H1 (cell line): ENCODE results near the gene PCDHGB5. TPM values are rescaled to one million over a fixed set of nuclear protein-coding genes. Genes with fewer than 3 reads are reported as not detected.

Experiments used
- CTCF ChIA-PET: fragments of 300-600 bp; sonication (Branson Sonifier 250); formaldehyde crosslinking; loops from one replicate; lab custom pipeline; 2021; ENCODE audit not compliant: partially characterized antibody; lab: Charles Lee
- POLR2A ChIA-PET: fragments of 300-600 bp; sonication (Branson Sonifier 250); formaldehyde crosslinking; loops from one replicate; lab custom pipeline; 2021; ENCODE audit warnings: inconsistent platforms; ENCODE audit not compliant: partially characterized antibody; lab: Charles Lee
- DNase-seq, 2 experiments: peaks; one replicate each; pipeline versions ENCODE4 v3.0.0 to v3.0.0-alpha.2; 2010 to 2022; ENCODE audit warnings: low spot score in 2 of 2, low read depth in 1 of 2, mixed read lengths in 1 of 2
- FAIRE-seq: peaks from 2 replicates; lab custom pipeline; 2011; peaks lifted over from hg19 to GRCh38; lab: Jason Lieb, UNC
- H2AFZ ChIP-seq: 2 replicates; pipeline ENCODE4 v1.8.1; 2012; ENCODE audit warnings: low read length, inconsistent platforms
- H2AK5ac ChIP-seq: 2 replicates; pipeline ENCODE4 v1.6.1; 2013; ENCODE audit warnings: low read depth, low read length
- H2BK120ac ChIP-seq: replicated peaks from 2 replicates; pipeline ENCODE3; 2013; ENCODE audit warnings: low read depth, low read length, inconsistent platforms
- H2BK12ac ChIP-seq: 2 replicates; pipeline ENCODE4 v1.6.1; 2013; ENCODE audit warnings: low read depth, low read length
- H2BK15ac ChIP-seq: 2 replicates; pipeline ENCODE4 v1.6.1; 2013; ENCODE audit warnings: low read length
- H2BK20ac ChIP-seq: 2 replicates; pipeline ENCODE4 v1.6.1; 2013; ENCODE audit warnings: low read length
- H2BK5ac ChIP-seq: 2 replicates; pipeline ENCODE4 v1.6.1; 2013; ENCODE audit warnings: low read depth, low read length
- H3K14ac ChIP-seq: 2 replicates; pipeline ENCODE4 v1.6.1; 2013; ENCODE audit warnings: inconsistent platforms; ENCODE audit not compliant: insufficient read length
- H3K18ac ChIP-seq: 2 replicates; pipeline ENCODE4 v1.6.1; 2013; ENCODE audit warnings: low read length; ENCODE audit errors: extremely low read depth
- H3K23ac ChIP-seq: 2 replicates; pipeline ENCODE4 v1.6.1; 2013; ENCODE audit warnings: inconsistent platforms; ENCODE audit not compliant: insufficient read length
- H3K23me2 ChIP-seq: 2 replicates; pipeline ENCODE4 v1.6.1; 2013; ENCODE audit warnings: low read depth, low read length
- H3K27ac ChIP-seq: 2 replicates; pipeline ENCODE4 v1.6.1; 2011; ENCODE audit warnings: low read depth, low read length, inconsistent platforms
- H3K27me3 ChIP-seq, 4 experiments: replicated peaks in 1 of 4; 1 replicate in 1 of 4; 2 replicates in 3 of 4; pipeline versions ENCODE4 v1.6.1 to v1.8.1; 2011 to 2013; ENCODE audit warnings: low read length in 3 of 4, mild to moderate bottlenecking in 3 of 4, inconsistent platforms in 2 of 4, mixed read lengths in 2 of 4, moderate library complexity in 1 of 4; ENCODE audit not compliant: control insufficient read depth in 3 of 4, insufficient read depth in 3 of 4; ENCODE audit errors: extremely low read depth in 1 of 4
- H3K36me3 ChIP-seq, 4 experiments: 2 replicates each; pipeline versions ENCODE4 v1.6.1 to v1.8.1; 2011 to 2013; ENCODE audit warnings: mild to moderate bottlenecking in 4 of 4, low read length in 3 of 4, moderate library complexity in 2 of 4, control low read depth in 1 of 4, inconsistent platforms in 1 of 4; ENCODE audit not compliant: insufficient read depth in 4 of 4, control insufficient read depth in 2 of 4
- H3K4ac ChIP-seq: replicated peaks from 2 replicates; pipeline ENCODE3; 2013; ENCODE audit warnings: low read length, low read depth, mixed read lengths, inconsistent platforms; ENCODE audit not compliant: insufficient read length
- H3K4me1 ChIP-seq, 4 experiments: replicated peaks in 1 of 4; 1 replicate in 1 of 4; 2 replicates in 3 of 4; pipeline versions ENCODE4 v1.6.1 to v1.8.1; 2011 to 2013; ENCODE audit warnings: low read length in 3 of 4, inconsistent platforms in 2 of 4, mixed read lengths in 1 of 4; ENCODE audit not compliant: insufficient read depth in 4 of 4, control insufficient read depth in 3 of 4
- H3K4me2 ChIP-seq, 2 experiments: 2 replicates each; pipeline versions ENCODE4 v1.6.1 to v1.8.1; 2011 to 2013; ENCODE audit warnings: low read depth in 2 of 2, low read length in 2 of 2, control low read depth in 1 of 2, inconsistent platforms in 1 of 2, mild to moderate bottlenecking in 1 of 2; ENCODE audit not compliant: insufficient read depth in 1 of 2
- H3K4me3 ChIP-seq, 4 experiments: fragments of 200-600, 300-600 bp in 1 of 4; sonication (generic), shearing (Covaris generic), sonication (Bioruptor Twin) in 1 of 4; 2 replicates each; pipeline versions ENCODE4 v1.5.1 to v1.8.1; 2011 to 2016; ENCODE audit warnings: low read length in 4 of 4, low read depth in 3 of 4, control low read depth in 2 of 4, inconsistent platforms in 2 of 4, mild to moderate bottlenecking in 2 of 4, mixed read lengths in 1 of 4, moderate library complexity in 1 of 4; ENCODE audit not compliant: insufficient read depth in 2 of 4; ENCODE audit errors: extremely low read depth in 1 of 4
- H3K56ac ChIP-seq: replicated peaks from 2 replicates; pipeline ENCODE3; 2013; ENCODE audit warnings: low read depth, mild to moderate bottlenecking, mixed read lengths, low read length, inconsistent platforms; ENCODE audit not compliant: insufficient read length
- H3K79me1 ChIP-seq: 2 replicates; pipeline ENCODE4 v1.6.1; 2013; ENCODE audit warnings: low read depth, low read length, control low read depth
- H3K79me2 ChIP-seq, 2 experiments: 2 replicates each; pipeline versions ENCODE4 v1.6.1 to v1.8.1; 2012 to 2013; ENCODE audit warnings: low read length in 2 of 2, mild to moderate bottlenecking in 2 of 2, inconsistent platforms in 1 of 2; ENCODE audit not compliant: insufficient read depth in 2 of 2, control insufficient read depth in 1 of 2
- H3K9ac ChIP-seq, 4 experiments: replicated peaks in 1 of 4; 1 replicate in 1 of 4; 2 replicates in 3 of 4; pipeline versions ENCODE4 v1.6.1 to v1.8.1; 2011 to 2013; ENCODE audit warnings: low read depth in 3 of 4, low read length in 3 of 4, control low read depth in 2 of 4, mild to moderate bottlenecking in 2 of 4, moderate library complexity in 2 of 4, inconsistent platforms in 1 of 4; ENCODE audit errors: extremely low read depth in 1 of 4
- H3K9me3 ChIP-seq, 2 experiments: 2 replicates each; pipeline versions ENCODE4 v1.6.1 to v1.8.1; 2012 to 2013; ENCODE audit warnings: mild to moderate bottlenecking in 2 of 2, moderate library complexity in 2 of 2, control low read depth in 1 of 2, inconsistent platforms in 1 of 2, low read depth in 1 of 2, low read length in 1 of 2, mixed read lengths in 1 of 2; ENCODE audit not compliant: insufficient read depth in 2 of 2
- H4K20me1 ChIP-seq, 2 experiments: replicated peaks in 1 of 2; 2 replicates each; pipeline versions ENCODE3 to v1.8.1; 2011 to 2013; ENCODE audit warnings: inconsistent platforms in 2 of 2, low read length in 2 of 2, mild to moderate bottlenecking in 1 of 2; ENCODE audit not compliant: insufficient read depth in 2 of 2, control insufficient read depth in 1 of 2
- H4K5ac ChIP-seq: 2 replicates; pipeline ENCODE4 v1.6.1; 2013; ENCODE audit warnings: low read length, low read depth, mixed read lengths, inconsistent platforms; ENCODE audit not compliant: insufficient read length
- H4K8ac ChIP-seq: 2 replicates; pipeline ENCODE4 v1.8.0; 2013; ENCODE audit warnings: mild to moderate bottlenecking, moderate library complexity, low read length, inconsistent platforms; ENCODE audit not compliant: insufficient read depth; ENCODE audit errors: extremely low read depth
- H4K91ac ChIP-seq: replicated peaks from 2 replicates; pipeline ENCODE3; 2013; ENCODE audit warnings: low read length, mixed read lengths, inconsistent platforms; ENCODE audit not compliant: insufficient read length
- JUN ChIP-seq: IDR thresholded peaks from 2 replicates; pipeline ENCODE4 v1.6.1; 2011; ENCODE audit warnings: low read depth, mild to moderate bottlenecking, improper control_type of control experiment, low read length
- MAFK ChIP-seq: IDR thresholded peaks from 2 replicates; pipeline ENCODE4 v1.6.1; 2012; ENCODE audit warnings: low read depth, mild to moderate bottlenecking, improper control_type of control experiment, low read length
- SIN3A ChIP-seq, 2 experiments: IDR thresholded peaks in 1 of 2; conservative IDR thresholded peaks in 1 of 2; 2 replicates each; pipeline ENCODE4 v1.6.1; 2011 to 2012; ENCODE audit warnings: low read length in 2 of 2, improper control_type of control experiment in 1 of 2, low read depth in 1 of 2, mild to moderate bottlenecking in 1 of 2
- SP1 ChIP-seq: IDR thresholded peaks from 2 replicates; pipeline ENCODE4 v1.6.1; 2011; ENCODE audit warnings: low read depth, low read length
- TBP ChIP-seq: IDR thresholded peaks from 2 replicates; pipeline ENCODE4 v1.6.1; 2011; ENCODE audit warnings: low read depth, low read length, improper control_type of control experiment
- WGBS, 2 experiments: shearing (Covaris generic) in 1 of 2; methylation state at CpG; one replicate each; pipeline versions ENCODE4 v1.1.6 to v1.1.7; 2013 to 2015; ENCODE audit warnings: low lambda C conversion rate in 2 of 2, mixed read lengths in 2 of 2, inconsistent platforms in 1 of 2, low coverage in 1 of 2, missing lambda C conversion rate in 1 of 2; ENCODE audit not compliant: insufficient replicate concordance in 2 of 2, insufficient coverage in 1 of 2, insufficient read length in 1 of 2; ENCODE audit errors: extremely low coverage in 1 of 2, missing lambda C conversion rate in 1 of 2; 5-methylcytosine and 5-hydroxymethylcytosine counted together
- polyA plus RNA-seq, 7 experiments: library from polyadenylated mRNA; depleted of rRNA in 3 of 7; stranded (reverse) in 5 of 7; unstranded in 2 of 7; fragments of >200 nt in 5 of 7; fragments of 200-250 nt in 2 of 7; gene quantifications; 1 replicate in 5 of 7; 2 replicates in 1 of 7; 4 replicates in 1 of 7; pipeline versions ENCODE4 v1.2.1 to v1.2.3, GENCODE V29; 2011 to 2013; ENCODE audit warnings: missing spikeins in 2 of 7, mixed read lengths in 2 of 7
- total RNA-seq: library from RNA; stranded (reverse); fragmentation: NEBNext Ultra II Directional; extraction: Animal tissue kit (Norgen Biotek cat#: 25700); gene quantifications from 2 replicates; pipeline ENCODE4 v1.2.1, GENCODE V29; 2021
- TF ChIP-seq, protein P1 (sequence below), 3 experiments: IDR thresholded peaks; 1 replicate in 2 of 3; 2 replicates in 1 of 3; pipeline versions ENCODE4 v1.5.1 to v1.6.1; 2011; ENCODE audit warnings: low read length in 3 of 3, mild to moderate bottlenecking in 3 of 3, inconsistent platforms in 2 of 3, low read depth in 1 of 3, moderate library complexity in 1 of 3; ENCODE audit not compliant: insufficient read depth in 1 of 3; ENCODE audit errors: control extremely low read depth in 1 of 3
- TF ChIP-seq, protein P2 (sequence below): IDR thresholded peaks from 2 replicates; pipeline ENCODE4 v1.6.1; 2011; ENCODE audit warnings: low read depth, mild to moderate bottlenecking, low read length; ENCODE audit not compliant: insufficient read depth

The PCDHGB5 gene
- total and polyA plus RNA-seq, 2 of the 8 experiments (the other 6 are each of a cell fraction or from before 2014, with no cell fraction given) = 1.1 to 2.6 TPM

DNA sequence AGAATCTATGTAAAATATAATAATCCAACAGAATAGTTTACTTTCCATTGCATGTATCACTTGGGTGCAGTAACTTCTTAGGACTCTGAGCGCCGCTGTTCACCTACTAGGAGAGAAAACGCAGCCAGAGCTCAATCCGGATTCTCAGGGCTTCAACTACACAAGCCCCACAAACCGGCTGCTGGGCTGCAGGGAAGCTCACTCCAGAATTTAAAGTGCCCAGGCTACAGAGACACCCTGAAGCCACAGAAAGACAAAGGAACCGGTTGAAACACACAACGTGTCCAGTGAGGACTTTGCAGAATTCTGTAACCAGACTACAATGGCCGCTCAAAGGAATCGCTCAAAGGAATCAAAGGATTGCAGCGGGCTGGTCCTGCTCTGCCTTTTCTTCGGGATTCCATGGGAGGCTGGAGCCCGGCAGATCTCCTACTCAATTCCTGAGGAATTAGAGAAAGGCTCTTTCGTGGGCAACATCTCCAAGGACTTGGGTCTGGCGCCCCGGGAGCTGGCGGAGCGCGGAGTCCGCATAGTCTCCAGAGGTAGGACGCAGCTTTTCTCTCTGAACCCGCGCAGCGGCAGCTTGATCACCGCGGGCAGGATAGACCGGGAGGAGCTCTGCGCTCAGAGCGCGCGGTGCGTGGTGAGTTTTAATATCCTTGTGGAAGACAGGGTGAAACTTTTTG is 15.2 kb downstream of the PCDHGB5 start, which contains the start of gene PCDHGA10:
Gene PCDHGA10, plus strand, starts transcription at position 134 of the 686 bp plus-strand sequence. Its CDS starts 189 bp downstream, at position 323.
- no peak within 1 kb of the TSS for H2BK12ac ChIP-seq
- peak within 1 kb of the TSS; percentile 75; the same call in 1 of the 2 replicates for H2AK5ac ChIP-seq
- H3K4ac ChIP-seq = no peak within 1 kb of the TSS
- 34% methylated on average over 31 of the region's 31 CpGs; no CpG with 5 or more reads in 1 of the 2 experiments for WGBS, 2 experiments
- peaks cover 0 to 1% of the 10 kb centered on the region in 2 experiments for H4K20me1 ChIP-seq
- H3K27ac ChIP-seq = no peak within 1 kb of the TSS
- H3K14ac ChIP-seq = no peak within 1 kb of the TSS
- peaks cover 0 to 3% (median 0%) of the 10 kb centered on the region in 4 experiments; a peak in 1 of 8 replicates for H3K36me3 ChIP-seq
- no peak within 1 kb of the TSS for H4K91ac ChIP-seq
- H4K5ac ChIP-seq = no peak within 1 kb of the TSS
- H2AFZ ChIP-seq = peak within 1 kb of the TSS; percentile 86; the same call in 1 of the 2 replicates
- no peak within 1 kb of the TSS for H2BK5ac ChIP-seq
- H3K4me2 ChIP-seq = peak within 1 kb of the TSS; percentile 65 to 80
- FAIRE-seq = peak; percentile 73
- H3K79me2 ChIP-seq = no peaks in the 10 kb centered on the region
- H3K9me3 ChIP-seq = peaks cover 2 to 8% of the 10 kb centered on the region in 2 experiments; a peak in 2 of 4 replicates
- ChIA-PET POLR2A (interaction anchor here (0.6 to 2.7 kb wide), 12 partner anchors 59 to 168 kb away, joined by 3 to 9 read pairs (median 4); partner anchors contain the start of gene PCDHB15), CTCF (interaction anchor here (0.5 to 23.3 kb wide), 70 partner anchors 7 to 1614 kb away, joined by 3 to 1236 read pairs (median 6); partner anchors contain the start of genes PCDHB10, PCDHB11, PCDHB13 and PCDHB14)
- H2BK120ac ChIP-seq = no peak within 1 kb of the TSS
- peak within 1 kb of the TSS; percentile 38; the same call in 1 of the 2 replicates for H4K8ac ChIP-seq
- no peak within 1 kb of the TSS for H3K56ac ChIP-seq
- H2BK20ac ChIP-seq = no peak within 1 kb of the TSS
- no peaks in the 10 kb centered on the region for H3K4me1 ChIP-seq
- H3K4me3 ChIP-seq = peak within 1 kb of the TSS; percentile 66 to 82 (median 78)
- peaks cover 2% of the 10 kb centered on the region; the same call in 1 of the 2 replicates for H3K23me2 ChIP-seq
- no peak within 1 kb of the TSS; the same call in 1 of the 2 replicates for H3K18ac ChIP-seq
- DNase-seq = peak in 1 of 2 experiments; percentile 67
- H3K9ac ChIP-seq = peak within 1 kb of the TSS in 3 of 4 experiments; percentile 38 to 73 (median 42); a peak in 5 of 7 replicates
- no peaks in the 10 kb centered on the region for H3K79me1 ChIP-seq
- H2BK15ac ChIP-seq = peak within 1 kb of the TSS; percentile 81; the same call in 1 of the 2 replicates
- no peak within 1 kb of the TSS for H3K23ac ChIP-seq
- H3K27me3 ChIP-seq = peaks cover 0 to 10% (median 6%) of the 10 kb centered on the region in 4 experiments; a peak in 6 of 7 replicates
- TF ChIP-seq TBP = peak; percentile 29; the same call in 1 of the 2 replicates
- no peak for TF ChIP-seq SP1
- TF ChIP-seq JUN = no peak
- TF ChIP-seq, protein P1, sequence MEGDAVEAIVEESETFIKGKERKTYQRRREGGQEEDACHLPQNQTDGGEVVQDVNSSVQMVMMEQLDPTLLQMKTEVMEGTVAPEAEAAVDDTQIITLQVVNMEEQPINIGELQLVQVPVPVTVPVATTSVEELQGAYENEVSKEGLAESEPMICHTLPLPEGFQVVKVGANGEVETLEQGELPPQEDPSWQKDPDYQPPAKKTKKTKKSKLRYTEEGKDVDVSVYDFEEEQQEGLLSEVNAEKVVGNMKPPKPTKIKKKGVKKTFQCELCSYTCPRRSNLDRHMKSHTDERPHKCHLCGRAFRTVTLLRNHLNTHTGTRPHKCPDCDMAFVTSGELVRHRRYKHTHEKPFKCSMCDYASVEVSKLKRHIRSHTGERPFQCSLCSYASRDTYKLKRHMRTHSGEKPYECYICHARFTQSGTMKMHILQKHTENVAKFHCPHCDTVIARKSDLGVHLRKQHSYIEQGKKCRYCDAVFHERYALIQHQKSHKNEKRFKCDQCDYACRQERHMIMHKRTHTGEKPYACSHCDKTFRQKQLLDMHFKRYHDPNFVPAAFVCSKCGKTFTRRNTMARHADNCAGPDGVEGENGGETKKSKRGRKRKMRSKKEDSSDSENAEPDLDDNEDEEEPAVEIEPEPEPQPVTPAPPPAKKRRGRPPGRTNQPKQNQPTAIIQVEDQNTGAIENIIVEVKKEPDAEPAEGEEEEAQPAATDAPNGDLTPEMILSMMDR (IDR thresholded peaks at IDR 0.05; ENCODE audit: control extremely low read depth in 1 of 3, insufficient read depth in 1 of 3, low read depth in 1 of 3, low read length in 3 of 3) = peak; percentile 35 to 84 (median 74)
- peak in 1 of 2 experiments; percentile 36; a peak in 2 of 4 replicates for TF ChIP-seq SIN3A (conservative IDR thresholded peaks at IDR 0.05 in 1 of 2, IDR thresholded peaks at IDR 0.05 in 1 of 2; ENCODE audit: low read depth in 1 of 2, low read length in 2 of 2)
- TF ChIP-seq, protein P2, sequence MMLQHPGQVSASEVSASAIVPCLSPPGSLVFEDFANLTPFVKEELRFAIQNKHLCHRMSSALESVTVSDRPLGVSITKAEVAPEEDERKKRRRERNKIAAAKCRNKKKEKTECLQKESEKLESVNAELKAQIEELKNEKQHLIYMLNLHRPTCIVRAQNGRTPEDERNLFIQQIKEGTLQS = no peak
- no peak for TF ChIP-seq MAFK
